ENCODE data around the gene EXOC3L1.
A peak's percentile ranks its signal among the peaks of the same experiment; 100 is the strongest.

The EXOC3L1 gene

GRCh38 chr16:67163164-67163998, 26.6 kb downstream of the EXOC3L1 start:
- no peak for DNase-seq

DNA sequence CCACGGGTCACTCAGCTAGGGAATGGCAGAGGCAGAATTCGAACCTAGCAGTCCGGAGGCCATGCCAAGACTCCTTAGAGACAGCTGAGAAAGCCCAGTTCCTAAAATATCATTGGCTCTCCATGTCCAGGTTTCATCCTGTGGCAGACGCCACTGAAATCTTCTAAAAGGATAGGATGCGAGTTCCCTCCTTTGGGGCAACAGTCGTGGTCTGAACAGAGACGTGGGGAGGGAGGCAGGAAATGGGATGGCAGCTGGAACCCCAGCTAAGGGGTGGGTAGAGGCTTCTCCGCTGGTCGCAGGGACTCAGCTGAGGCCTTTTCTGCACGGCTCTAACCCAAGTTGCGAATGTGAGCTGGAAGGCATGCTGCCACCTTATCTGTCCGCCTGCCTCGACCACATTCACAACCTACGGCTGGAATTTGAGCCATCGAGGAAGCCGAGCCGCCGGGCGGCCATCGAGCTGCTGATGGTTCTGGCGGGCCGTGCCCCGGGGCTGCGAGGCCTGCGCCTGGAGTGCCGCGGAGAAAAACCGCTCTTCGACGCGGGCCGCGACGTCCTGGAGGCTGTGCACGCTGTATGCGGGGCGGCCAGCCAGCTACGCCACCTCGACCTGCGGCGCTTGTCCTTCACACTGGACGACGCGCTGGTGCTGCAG, 27.3 kb downstream of the EXOC3L1 start:
- DNase-seq = no peak

- peak in 1 of 2 experiments; percentile 41 for DNase-seq
Observed at GRCh38 chr16:67161595-67162058, 28.3 kb downstream of the EXOC3L1 start.

DNA sequence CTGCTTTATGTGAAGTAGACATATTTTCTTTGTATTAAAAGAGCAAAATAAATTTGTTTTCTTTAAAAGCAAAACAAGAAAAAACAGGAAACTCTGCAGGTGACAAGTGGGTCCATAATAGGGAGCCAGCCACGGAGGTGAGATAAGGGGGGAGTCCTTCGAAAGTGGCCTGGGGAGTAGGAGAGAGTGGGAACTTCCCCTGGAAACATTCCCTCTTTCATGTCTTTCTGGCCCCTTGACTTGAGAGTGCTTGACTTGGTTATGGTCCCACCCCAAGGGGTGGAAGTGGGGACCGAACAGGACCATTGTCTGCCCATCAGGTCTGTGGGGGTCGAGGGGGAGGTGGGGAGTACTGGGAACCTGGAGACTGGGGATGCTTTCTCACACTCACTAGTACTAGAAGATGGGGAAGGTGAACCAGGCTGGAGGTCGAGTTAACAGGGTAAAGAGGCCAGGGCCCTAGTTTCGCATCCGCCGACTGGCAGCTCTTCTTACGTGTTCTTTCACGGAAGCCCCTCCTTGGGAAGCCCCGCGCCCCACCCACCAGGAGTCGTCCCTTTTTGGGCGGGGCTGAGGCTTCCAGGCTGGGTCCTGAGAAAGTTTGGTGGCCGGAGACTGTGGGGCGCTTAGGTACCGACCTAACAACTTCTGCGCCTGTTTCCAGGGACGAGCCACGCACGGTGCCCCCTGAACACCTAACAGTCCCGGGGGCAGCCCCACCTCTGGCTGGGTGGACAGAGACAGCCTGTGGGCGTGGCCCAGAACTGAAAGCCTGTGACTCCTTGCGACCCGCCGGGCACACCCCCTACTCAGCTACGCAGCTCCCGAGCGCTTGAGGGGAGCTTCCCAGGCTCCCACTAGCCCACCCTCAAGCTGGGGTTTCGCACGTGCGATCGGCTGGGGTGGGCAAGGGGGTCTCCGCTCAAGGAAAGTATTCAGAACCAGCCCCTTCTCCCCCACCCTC, 31.0 kb downstream of the EXOC3L1 start:
- DNase-seq = peak in 1 of 2 experiments; percentile 24

- DNase-seq = no peak
Observed at GRCh38 chr16:67157892-67158635, 31.9 kb downstream of the EXOC3L1 start.

- DNase-seq = no peak
Observed at GRCh38 chr16:67157106-67157748, 32.7 kb downstream of the EXOC3L1 start.

GRCh38 chr16:67156143-67156844, 33.6 kb downstream of the EXOC3L1 start:
- DNase-seq = no peak

DNA sequence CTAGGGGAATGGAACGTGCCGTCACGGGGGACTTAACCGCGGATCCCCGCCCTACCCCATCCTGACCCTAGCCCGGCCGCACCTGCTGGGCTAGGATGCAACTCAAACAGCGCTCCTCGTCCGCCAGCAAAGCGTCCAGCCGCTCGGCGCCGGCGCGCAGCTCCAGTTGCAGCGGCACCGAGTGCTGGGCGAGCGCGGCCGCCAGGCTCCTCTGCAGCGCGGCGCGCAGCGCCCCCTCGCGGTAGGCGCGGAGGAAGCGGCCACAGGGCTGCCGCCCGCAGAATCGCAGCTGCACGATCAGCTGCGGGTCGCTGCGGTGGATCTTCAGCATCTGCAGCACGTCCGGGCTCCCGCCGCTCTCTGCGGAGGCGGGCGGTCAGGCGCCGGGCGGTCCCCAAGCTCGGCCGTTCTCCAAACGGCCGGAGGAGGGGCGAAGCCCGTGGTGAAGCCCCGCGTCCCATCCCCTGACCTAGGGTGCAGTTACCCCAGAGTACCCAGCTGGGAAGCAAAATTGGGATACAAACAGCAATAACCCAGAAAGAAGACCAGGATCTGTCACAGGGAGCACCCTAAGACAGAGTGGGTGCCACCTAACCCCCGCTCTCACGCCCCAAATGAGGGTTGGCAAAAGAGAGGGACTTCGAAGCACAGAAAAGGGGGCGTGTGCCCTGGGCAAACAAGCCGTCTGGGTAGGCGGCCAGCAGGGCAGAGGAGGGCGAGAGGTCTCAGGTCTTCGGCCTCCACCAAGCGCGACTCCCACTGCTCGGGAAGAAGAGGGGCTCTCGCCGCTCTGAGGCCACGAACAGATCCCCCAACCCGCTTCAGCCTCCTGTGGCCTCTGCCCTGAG, 34.4 kb downstream of the EXOC3L1 start:
- peak; percentile 72 to 74 for DNase-seq

DNA sequence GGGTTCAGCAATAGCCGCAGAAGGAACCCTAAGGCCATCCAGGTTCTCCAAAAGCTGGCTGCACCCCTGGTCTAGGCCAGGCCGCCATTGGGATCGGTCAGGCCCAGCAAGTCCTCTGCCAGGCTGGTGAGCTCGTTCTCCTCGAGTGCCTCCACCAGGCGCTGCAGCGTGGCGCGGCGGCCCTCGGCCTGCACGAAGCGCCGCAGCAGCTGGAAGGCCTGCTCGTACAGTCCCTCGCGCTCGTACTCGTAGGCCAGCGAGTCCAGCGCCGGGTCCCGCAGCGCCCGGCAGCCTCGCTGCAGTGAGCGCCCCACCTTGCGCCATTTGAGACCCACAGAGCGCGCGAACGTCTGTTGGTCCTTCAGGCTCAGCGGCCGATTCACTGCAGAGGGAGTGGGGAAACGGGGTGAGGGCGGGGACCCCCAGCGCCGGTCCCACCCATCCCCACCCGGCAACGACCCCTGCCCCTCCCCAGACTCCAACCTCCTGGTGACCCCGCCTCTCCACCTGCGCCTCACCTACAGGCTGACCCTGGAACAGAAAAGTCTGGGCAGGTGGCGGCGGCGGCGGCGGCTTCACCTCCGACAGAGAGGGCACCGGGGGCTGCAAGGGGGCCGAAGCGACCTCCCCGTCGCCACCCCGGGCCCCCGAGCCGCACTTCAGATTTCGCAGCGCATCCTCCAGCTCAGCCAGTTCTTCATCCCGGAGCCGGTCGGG, 35.2 kb downstream of the EXOC3L1 start:
- no peak for DNase-seq

- DNase-seq = no peak
Observed at GRCh38 chr16:67151431-67152097, 38.4 kb downstream of the EXOC3L1 start.

GRCh38 chr16:67150833-67151396, 39.0 kb downstream of the EXOC3L1 start, which contains the start of gene B3GNT9:
B3GNT9 (minus strand) TSS chr16:67150998; CDS start chr16:67150485, 513 bp downstream.
- no peak for DNase-seq

- no peak for DNase-seq
Observed at GRCh38 chr16:67150047-67150832, 39.7 kb downstream of the EXOC3L1 start.

DNA sequence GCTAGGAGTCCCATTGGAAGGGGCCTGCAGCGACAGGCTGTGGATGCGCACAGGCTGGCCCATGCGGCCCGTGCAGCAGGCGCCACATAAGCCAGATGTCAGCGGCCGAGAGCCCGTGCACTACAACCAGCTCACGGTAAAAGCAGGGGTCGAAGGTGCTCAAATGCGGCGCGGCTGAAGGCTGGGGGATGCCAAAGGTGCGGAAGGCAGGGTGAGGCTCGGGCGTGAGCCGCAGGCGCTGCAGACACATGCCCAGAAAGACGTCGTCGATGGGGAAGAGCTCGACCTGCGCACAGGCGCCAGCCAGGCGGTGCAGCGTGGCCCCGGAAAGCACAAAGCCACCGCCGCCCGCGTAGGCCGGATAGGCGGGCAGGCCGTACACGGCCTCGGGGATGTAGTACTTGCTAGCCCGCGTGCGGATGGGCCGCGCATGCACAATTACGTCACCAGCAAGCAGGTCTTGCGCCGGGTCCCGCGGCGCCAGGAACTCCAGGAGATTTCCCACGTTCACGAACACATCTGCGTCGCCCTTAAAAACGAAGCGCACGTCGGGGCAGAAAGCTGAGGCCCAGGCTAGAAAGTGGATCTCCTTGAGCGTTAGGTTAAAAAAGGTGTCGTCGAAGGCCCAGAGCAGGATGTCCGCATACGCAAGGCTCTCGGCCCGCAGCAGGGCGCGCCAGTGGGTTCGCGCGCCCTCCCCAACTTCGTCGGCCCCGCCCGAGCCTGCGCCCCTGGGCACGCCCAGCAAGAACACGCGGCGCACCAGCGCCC, 40.5 kb downstream of the EXOC3L1 start:
- no peak for DNase-seq

GRCh38 chr16:67148656-67149275, 41.2 kb downstream of the EXOC3L1 start:
- no peak for DNase-seq

DNA sequence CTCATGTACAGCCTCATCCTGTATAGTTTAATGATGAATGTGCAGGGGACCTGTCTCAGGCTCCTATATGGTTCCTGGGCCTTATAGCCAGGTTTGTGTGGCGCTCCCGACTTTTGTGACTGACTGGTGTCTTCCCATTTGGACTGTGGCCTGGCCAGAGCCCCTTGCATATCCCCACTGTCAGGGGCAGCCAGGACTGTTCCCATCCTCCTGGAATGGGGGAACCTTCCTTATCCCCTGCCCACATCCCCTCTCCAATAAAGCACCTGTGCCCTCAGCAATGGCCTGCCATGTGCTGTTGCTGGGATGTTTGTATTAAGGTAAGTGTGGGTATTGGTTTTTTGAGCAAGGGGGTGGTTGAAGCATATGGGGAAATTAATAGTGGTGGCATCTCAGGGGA, 41.7 kb downstream of the EXOC3L1 start:
- no peak for DNase-seq
